Pancreas (tissue), 10 donors: ENCODE measurements around the gene CANT1. TPM values are rescaled to one million over a fixed set of nuclear protein-coding genes. Genes with fewer than 3 reads are reported as not detected.
"Not testable (repeated sequence)": the region's sequence is repeated elsewhere in the genome, so short reads cannot be mapped to it uniquely, and the experiment has no call there.

ENCODE experiments used
- ATAC-seq, 4 donors: fragments of 200-7000 bp; cut with Tn5 transposase; one replicate each; pipeline versions ENCODE4 v1.8.0 to v1.9.1; 2020; ENCODE audit warnings: mild to moderate bottlenecking in 4 of 4, moderate library complexity in 4 of 4
- DNase-seq, 6 donors: peaks; one replicate each; pipeline ENCODE4 v3.0.0-alpha.2; 2020
- FAIRE-seq: peaks from 2 replicates; lab custom pipeline; 2012; peaks lifted over from hg19 to GRCh38; lab: Jason Lieb, UNC
- H3K27ac ChIP-seq, 4 donors: fragments of 200-600 bp; sonication (generic); 1 replicate in 3 of 4; 2 replicates in 1 of 4; pipeline versions ENCODE4 v1.5.0 to v1.8.0; 2020
- H3K27me3 ChIP-seq, 4 donors: fragments of 200-600 bp; one replicate each; pipeline ENCODE4 v1.8.0; 2021
- H3K36me3 ChIP-seq, 3 donors: fragments of 200-600 bp; sonication (generic) in 1 of 3; one replicate each; pipeline versions ENCODE4 v1.5.0 to v1.8.0; 2020 to 2021
- H3K4me1 ChIP-seq, 3 donors: fragments of 200-600 bp; one replicate each; pipeline ENCODE4 v1.8.0; 2021
- H3K4me3 ChIP-seq, 4 donors: fragments of 200-600 bp; sonication (generic) in 2 of 4; one replicate each; pipeline versions ENCODE4 v1.5.0 to v1.8.0; 2020 to 2021
- H3K9me3 ChIP-seq, 4 donors: fragments of 200-600 bp; one replicate each; pipeline ENCODE4 v1.8.0; 2021
- WGBS, 2 donors: extraction: QIAGEN DNeasy Blood & Tissue Kit; methylation state at CpG; one replicate each; pipeline ENCODE4 v1.1.7; 2013; 5-methylcytosine and 5-hydroxymethylcytosine counted together
- intact Hi-C, 3 donors: fragments of 100-400 bp; cut with DNase I; formaldehyde crosslinking; loops; one replicate each; pipeline versions ENCODE4 v1.11.1 to v1.14.2; 2022
- polyA plus RNA-seq, 2 donors: library from polyadenylated mRNA; stranded (reverse); fragments of 200-250 nt; gene quantifications; one replicate each; pipeline ENCODE4 v1.2.3, GENCODE V29; 2013
- total RNA-seq, 6 donors: library from RNA; stranded (reverse); fragmentation: NEBNext Ultra II Directional in 4 of 6; extraction: Animal tissue kit (Norgen Biotek cat#: 25700) in 4 of 6; gene quantifications; one replicate each; pipeline versions ENCODE4 v1.2.1 to v1.2.4, GENCODE V29; 2021 to 2023
- TF ChIP-seq, protein P1 (sequence below), 4 donors: fragments of 200-600 bp; sonication (generic) in 3 of 4; IDR thresholded peaks; one replicate each; pipeline versions ENCODE4 v1.5.0 to v1.8.0; 2021; ENCODE audit warnings: antibody characterized with exemption in 4 of 4
- donor health status: healthy with polysubstance abuse.
- donor health status: DM: no; HTN: no; CAD: no; lungs with moderate emphysema.
- donor health status: DM: no; HTN: no; CAD: no.
- donor health status: control.
- donor health status: control.
- donor health status: Bipolar disorder and iron deficiency.
- donor health status: DM: yes; HTN: yes; CAD: no.
- donor health status: DM: no; HTN: no; CAD: no.
- donor health status: DM: no; HTN: no; CAD: no.
- donor health status: DM: yes; HTN: yes; CAD: no.

The CANT1 gene
- total and polyA plus RNA-seq, 8 donors = 7.4 to 45.0 (median 25.5) TPM

DNA sequence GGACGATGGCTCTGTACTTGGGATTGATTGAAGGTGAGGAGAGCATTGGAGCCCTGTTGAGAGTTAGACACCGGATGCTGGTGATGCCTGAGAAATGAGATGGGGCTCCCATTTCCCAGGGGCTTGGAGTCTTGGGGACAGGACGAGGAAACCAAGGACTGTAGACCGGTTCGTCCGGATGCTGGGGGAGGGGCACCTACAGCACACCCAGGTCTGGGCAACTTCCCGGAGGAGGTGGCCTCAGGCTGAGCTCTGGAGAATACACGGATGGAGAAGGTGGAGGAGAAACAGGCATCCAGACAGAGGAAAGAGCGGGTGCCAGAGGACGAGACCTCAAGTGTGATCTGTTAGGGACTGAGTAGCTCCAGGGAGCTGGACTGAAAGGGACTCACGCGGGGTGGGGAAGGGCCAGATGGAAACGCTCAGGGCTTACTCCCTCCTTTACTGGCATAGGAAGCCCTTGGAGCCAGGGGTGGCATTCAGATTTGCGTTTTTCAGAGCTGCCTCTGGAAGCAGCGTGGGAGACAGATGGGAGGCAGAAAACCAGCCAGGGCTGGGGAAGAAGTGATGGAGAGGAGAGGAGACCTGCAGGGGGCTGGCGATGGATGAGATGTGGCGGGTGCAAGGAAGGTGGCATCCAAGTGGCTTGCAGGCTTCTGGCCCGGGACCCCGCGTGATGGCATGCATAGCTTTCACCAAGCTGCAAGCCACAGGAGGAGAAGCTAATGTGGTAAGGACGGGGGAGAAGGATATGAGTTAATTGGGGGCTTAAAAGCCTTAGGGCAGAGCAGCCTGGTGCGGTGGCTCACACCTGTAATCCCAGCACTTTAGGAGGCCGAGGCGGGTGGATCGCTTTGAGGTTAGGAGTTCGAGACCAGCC is 22.7 kb upstream of the CANT1 start:
- TF ChIP-seq, protein P1, sequence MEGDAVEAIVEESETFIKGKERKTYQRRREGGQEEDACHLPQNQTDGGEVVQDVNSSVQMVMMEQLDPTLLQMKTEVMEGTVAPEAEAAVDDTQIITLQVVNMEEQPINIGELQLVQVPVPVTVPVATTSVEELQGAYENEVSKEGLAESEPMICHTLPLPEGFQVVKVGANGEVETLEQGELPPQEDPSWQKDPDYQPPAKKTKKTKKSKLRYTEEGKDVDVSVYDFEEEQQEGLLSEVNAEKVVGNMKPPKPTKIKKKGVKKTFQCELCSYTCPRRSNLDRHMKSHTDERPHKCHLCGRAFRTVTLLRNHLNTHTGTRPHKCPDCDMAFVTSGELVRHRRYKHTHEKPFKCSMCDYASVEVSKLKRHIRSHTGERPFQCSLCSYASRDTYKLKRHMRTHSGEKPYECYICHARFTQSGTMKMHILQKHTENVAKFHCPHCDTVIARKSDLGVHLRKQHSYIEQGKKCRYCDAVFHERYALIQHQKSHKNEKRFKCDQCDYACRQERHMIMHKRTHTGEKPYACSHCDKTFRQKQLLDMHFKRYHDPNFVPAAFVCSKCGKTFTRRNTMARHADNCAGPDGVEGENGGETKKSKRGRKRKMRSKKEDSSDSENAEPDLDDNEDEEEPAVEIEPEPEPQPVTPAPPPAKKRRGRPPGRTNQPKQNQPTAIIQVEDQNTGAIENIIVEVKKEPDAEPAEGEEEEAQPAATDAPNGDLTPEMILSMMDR (IDR thresholded peaks at IDR 0.05) = no peak
- DNase-seq = peak in 1 of 6 donors; percentile 42
- Histone ChIP-seq H3K36me3 (no peaks in the 10 kb centered on the region), H3K4me1 (peaks cover 0 to 8% (median 7%) of the 10 kb centered on the region in 3 donors), H3K27ac (no peak overlapping the region), H3K4me3 (no peak overlapping the region), H3K27me3 (no peaks in the 10 kb centered on the region), H3K9me3 (no peaks in the 10 kb centered on the region)
- intact Hi-C loops = no loop called here
- FAIRE-seq = no peak
- 74 to 81% methylated on average over 26 of the region's 26 CpGs for WGBS, 2 donors
- no peak for ATAC-seq

DNA sequence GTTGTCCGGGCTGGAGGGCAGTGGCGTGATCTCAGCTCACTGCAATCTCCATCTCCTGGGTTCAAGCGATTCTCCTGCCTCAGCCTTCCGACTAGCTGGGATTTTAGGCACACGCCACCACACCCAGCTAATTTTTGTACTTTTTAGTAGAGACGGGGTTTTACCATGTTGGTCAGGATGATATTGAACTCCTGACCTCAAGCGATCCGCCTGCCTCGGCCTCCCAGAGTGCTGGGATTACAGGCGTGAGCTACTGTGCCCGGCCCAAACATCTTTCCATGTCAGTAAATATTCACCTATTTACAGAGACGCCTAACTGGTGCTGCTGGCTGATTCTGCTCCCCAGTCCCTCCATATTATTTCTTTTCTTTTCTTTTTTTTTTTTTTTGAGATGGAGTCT is 21.1 kb upstream of the CANT1 start:
- WGBS, 2 donors = 78 to 90% methylated on average over 12 of the region's 12 CpGs
- H3K27ac ChIP-seq = not testable (repeated sequence)

GRCh38 chr17:79029327-79030009 is 19.9 kb upstream of the CANT1 start:
- no peak for ATAC-seq
- intact Hi-C loops = no loop called here

More for the DNA sequence above, 21.1 kb upstream of the CANT1 start:
- H3K9me3 ChIP-seq, ATAC-seq, intact Hi-C loops, H3K4me3 ChIP-seq, H3K27me3 ChIP-seq, H3K36me3 ChIP-seq, DNase-seq, FAIRE-seq: not testable (repeated sequence)
- H3K4me1 ChIP-seq = peaks cover 0 to 10% (median 10%) of the 10 kb centered on the region in 3 donors

GRCh38 chr17:79028496-79029326 is 19.1 kb upstream of the CANT1 start:
- Histone ChIP-seq H3K4me1 (peaks cover 8 to 10% (median 10%) of the 10 kb centered on the region in 3 donors), H3K4me3 (no peak overlapping the region), H3K9me3 (no peaks in the 10 kb centered on the region), H3K27ac (no peak overlapping the region), H3K36me3 (no peaks in the 10 kb centered on the region), H3K27me3 (no peaks in the 10 kb centered on the region)
- WGBS, 2 donors = 65 to 76% methylated on average over 17 of the region's 17 CpGs
- ATAC-seq (no peak), DNase-seq (peak in 1 of 6 donors; percentile 35), FAIRE-seq (no peak)
- TF ChIP-seq, protein P1 (IDR thresholded peaks at IDR 0.05) = no peak
- intact Hi-C loops = no loop called here

More at GRCh38 chr17:79029327-79030009, 19.9 kb upstream of the CANT1 start:
- TF ChIP-seq, protein P1 (IDR thresholded peaks at IDR 0.05) = no peak
- WGBS, 2 donors = 68 to 79% methylated on average over 16 of the region's 16 CpGs
- Histone ChIP-seq H3K4me3 (no peak overlapping the region), H3K27me3 (no peaks in the 10 kb centered on the region), H3K36me3 (no peaks in the 10 kb centered on the region), H3K9me3 (no peaks in the 10 kb centered on the region), H3K27ac (no peak overlapping the region), H3K4me1 (peaks cover under 1 to 10% (median 10%) of the 10 kb centered on the region in 3 donors)
- FAIRE-seq (no peak), DNase-seq (peak in 1 of 6 donors; percentile 34)
